GM12878 (cell line): Measurements from ENCODE around the gene RSBN1L. TPM values are rescaled to one million over a fixed set of nuclear protein-coding genes. Genes with fewer than 3 reads are reported as not detected.

Experiments
- BACH1 ChIP-seq: fragments of 450-650 bp; IDR thresholded peaks from 2 replicates; pipeline ENCODE4 v1.6.1; 2017; ENCODE audit warnings: mild to moderate bottlenecking, borderline replicate concordance
- CBX5 ChIP-seq: sonication (generic); IDR thresholded peaks from 2 replicates; pipeline ENCODE4 v1.6.1; 2016; ENCODE audit warnings: low read depth, moderate library complexity, mild to moderate bottlenecking, inconsistent platforms
- CEBPZ ChIP-seq: fragments of 150-350 bp; IDR thresholded peaks from 2 replicates; pipeline ENCODE4 v1.6.1; 2016; ENCODE audit warnings: low read depth, low read length
- CHD2 ChIP-seq: IDR thresholded peaks from 2 replicates; pipeline ENCODE4 v1.6.1; 2011; ENCODE audit warnings: low read depth, low read length, improper control_type of control experiment, borderline replicate concordance
- DPF2 ChIP-seq: fragments of 450-650 bp; IDR thresholded peaks from 2 replicates; pipeline ENCODE4 v1.6.1; 2017; ENCODE audit warnings: mild to moderate bottlenecking
- ELK1 ChIP-seq: IDR thresholded peaks from 2 replicates; pipeline ENCODE4 v1.6.1; 2012; ENCODE audit warnings: low read depth, low read length, improper control_type of control experiment
- ETV6 ChIP-seq, 2 experiments: fragments of 450-650 bp in 1 of 2; IDR thresholded peaks in 1 of 2; conservative IDR thresholded peaks in 1 of 2; 2 replicates each; pipeline ENCODE4 v1.6.1; 2014; ENCODE audit warnings: antibody characterized with exemption in 1 of 2, borderline replicate concordance in 1 of 2, low read depth in 1 of 2, mild to moderate bottlenecking in 1 of 2, moderate library complexity in 1 of 2
- JUND ChIP-seq: IDR thresholded peaks from 2 replicates; pipeline ENCODE4 v1.6.1; 2012; ENCODE audit warnings: low read depth, mild to moderate bottlenecking, low read length, improper control_type of control experiment, moderate library complexity
- MXI1 ChIP-seq: fragments of 150-350 bp; IDR thresholded peaks from 2 replicates; pipeline ENCODE4 v1.6.1; 2011; ENCODE audit warnings: low read depth, mild to moderate bottlenecking, inconsistent platforms, low read length, improper control_type of control experiment
- NFIC ChIP-seq: IDR thresholded peaks from 2 replicates; pipeline ENCODE4 v1.6.1; 2012; ENCODE audit warnings: low read depth, mild to moderate bottlenecking, inconsistent platforms, low read length, moderate library complexity
- PML ChIP-seq: IDR thresholded peaks from 2 replicates; pipeline ENCODE4 v1.6.1; 2012; ENCODE audit warnings: low read length, inconsistent platforms
- POLR2AphosphoS5 ChIP-seq: IDR thresholded peaks from 2 replicates; pipeline ENCODE4 v1.6.1; 2011; ENCODE audit warnings: mild to moderate bottlenecking, low read length, inconsistent platforms
- RAD51 ChIP-seq: fragments of 450-650 bp; IDR thresholded peaks from 2 replicates; pipeline ENCODE4 v1.6.1; 2016; ENCODE audit warnings: moderate library complexity, mild to moderate bottlenecking, inconsistent platforms
- SIX5 ChIP-seq: IDR thresholded peaks from 2 replicates; pipeline ENCODE4 v1.6.1; 2011; ENCODE audit warnings: mild to moderate bottlenecking, low read depth, low read length, moderate library complexity; ENCODE audit not compliant: severe bottlenecking
- SREBF2 ChIP-seq: IDR thresholded peaks from 2 replicates; pipeline ENCODE4 v1.6.1; 2012; ENCODE audit warnings: mild to moderate bottlenecking, low read length
- TARDBP ChIP-seq: IDR thresholded peaks from 2 replicates; pipeline ENCODE4 v1.6.1; 2016; ENCODE audit warnings: borderline replicate concordance
- TCF7 ChIP-seq: IDR thresholded peaks from 2 replicates; pipeline ENCODE4 v1.6.1; 2014; ENCODE audit warnings: antibody characterized with exemption, borderline replicate concordance
- USF2 ChIP-seq: IDR thresholded peaks from 2 replicates; pipeline ENCODE4 v1.6.1; 2011; ENCODE audit warnings: low read depth, low read length, improper control_type of control experiment, borderline replicate concordance
- ZNF207 ChIP-seq: fragments of 450-650 bp; IDR thresholded peaks from 2 replicates; pipeline ENCODE4 v1.6.1; 2014; ENCODE audit warnings: antibody characterized with exemption, mild to moderate bottlenecking, borderline replicate concordance
- polyA plus RNA-seq, 11 experiments: library from polyadenylated mRNA; depleted of rRNA in 4 of 11; unstranded in 6 of 11; stranded (reverse) in 5 of 11; fragments of >200 nt; fragmentation: Nextera tagmentation in 4 of 11; fragmentation: Illumina TruSeq in 1 of 11; extraction: Ambion mirVana in 4 of 11; extraction: Trizol in 1 of 11; gene quantifications; 1 replicate in 1 of 11; 2 replicates in 10 of 11; pipeline versions ENCODE4 v1.2.1 to v1.2.3, GENCODE V29; 2011 to 2016; ENCODE audit warnings: inconsistent platforms in 2 of 11, missing spikeins in 2 of 11, low read depth in 1 of 11
- total RNA-seq, 4 experiments: library from RNA; depleted of rRNA in 3 of 4; stranded (reverse); fragments of >200 nt in 3 of 4; fragmentation: Illumina TruSeq in 1 of 4; extraction: Trizol in 1 of 4; gene quantifications; 2 replicates each; pipeline versions ENCODE4 v1.2.1 to v1.2.3, GENCODE V29; 2013 to 2021
- TF ChIP-seq, protein P1 (sequence below): IDR thresholded peaks from 2 replicates; pipeline ENCODE4 v1.6.1; 2012; ENCODE audit warnings: improper control_type of control experiment, low read depth, low read length; ENCODE audit not compliant: insufficient replicate concordance

The RSBN1L gene
- total and polyA plus RNA-seq, 10 of the 15 experiments (the other 5 are each of a cell fraction or from before 2014, with no cell fraction given) = 4.5 to 23.7 (median 10.3) TPM

- TF ChIP-seq CEBPZ (peak; percentile 60), ETV6 (conservative IDR thresholded peaks at IDR 0.05 in 1 of 2, IDR thresholded peaks at IDR 0.05 in 1 of 2; ENCODE audit: borderline replicate concordance in 1 of 2, low read depth in 1 of 2) (no peak), PML (0 out of 2 replicates have a peak, but pooled peaks have one; percentile 71), SREBF2 (no peak), ELK1 (no peak), TCF7 (no peak), USF2 (no peak), CHD2 (peak; percentile 94), SIX5 (no peak), NFIC (no peak), BACH1 (peak; percentile 66), JUND (no peak), MXI1 (no peak), CBX5 (no peak), TARDBP (no peak), POLR2AphosphoS5 (peak; percentile 88), DPF2 (peak; percentile 98), RAD51 (no peak), ZNF207 (no peak)
- TF ChIP-seq, protein P1, sequence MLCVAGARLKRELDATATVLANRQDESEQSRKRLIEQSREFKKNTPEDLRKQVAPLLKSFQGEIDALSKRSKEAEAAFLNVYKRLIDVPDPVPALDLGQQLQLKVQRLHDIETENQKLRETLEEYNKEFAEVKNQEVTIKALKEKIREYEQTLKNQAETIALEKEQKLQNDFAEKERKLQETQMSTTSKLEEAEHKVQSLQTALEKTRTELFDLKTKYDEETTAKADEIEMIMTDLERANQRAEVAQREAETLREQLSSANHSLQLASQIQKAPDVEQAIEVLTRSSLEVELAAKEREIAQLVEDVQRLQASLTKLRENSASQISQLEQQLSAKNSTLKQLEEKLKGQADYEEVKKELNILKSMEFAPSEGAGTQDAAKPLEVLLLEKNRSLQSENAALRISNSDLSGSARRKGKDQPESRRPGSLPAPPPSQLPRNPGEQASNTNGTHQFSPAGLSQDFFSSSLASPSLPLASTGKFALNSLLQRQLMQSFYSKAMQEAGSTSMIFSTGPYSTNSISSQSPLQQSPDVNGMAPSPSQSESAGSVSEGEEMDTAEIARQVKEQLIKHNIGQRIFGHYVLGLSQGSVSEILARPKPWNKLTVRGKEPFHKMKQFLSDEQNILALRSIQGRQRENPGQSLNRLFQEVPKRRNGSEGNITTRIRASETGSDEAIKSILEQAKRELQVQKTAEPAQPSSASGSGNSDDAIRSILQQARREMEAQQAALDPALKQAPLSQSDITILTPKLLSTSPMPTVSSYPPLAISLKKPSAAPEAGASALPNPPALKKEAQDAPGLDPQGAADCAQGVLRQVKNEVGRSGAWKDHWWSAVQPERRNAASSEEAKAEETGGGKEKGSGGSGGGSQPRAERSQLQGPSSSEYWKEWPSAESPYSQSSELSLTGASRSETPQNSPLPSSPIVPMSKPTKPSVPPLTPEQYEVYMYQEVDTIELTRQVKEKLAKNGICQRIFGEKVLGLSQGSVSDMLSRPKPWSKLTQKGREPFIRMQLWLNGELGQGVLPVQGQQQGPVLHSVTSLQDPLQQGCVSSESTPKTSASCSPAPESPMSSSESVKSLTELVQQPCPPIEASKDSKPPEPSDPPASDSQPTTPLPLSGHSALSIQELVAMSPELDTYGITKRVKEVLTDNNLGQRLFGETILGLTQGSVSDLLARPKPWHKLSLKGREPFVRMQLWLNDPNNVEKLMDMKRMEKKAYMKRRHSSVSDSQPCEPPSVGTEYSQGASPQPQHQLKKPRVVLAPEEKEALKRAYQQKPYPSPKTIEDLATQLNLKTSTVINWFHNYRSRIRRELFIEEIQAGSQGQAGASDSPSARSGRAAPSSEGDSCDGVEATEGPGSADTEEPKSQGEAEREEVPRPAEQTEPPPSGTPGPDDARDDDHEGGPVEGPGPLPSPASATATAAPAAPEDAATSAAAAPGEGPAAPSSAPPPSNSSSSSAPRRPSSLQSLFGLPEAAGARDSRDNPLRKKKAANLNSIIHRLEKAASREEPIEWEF = no peak
These were observed at the start of gene RSBN1L (continued) for GRCh38 chr7:77696057-77696642.
